GM20000 (cell line): ENCODE results near the gene NEK9.
"Not testable (repeated sequence)": the region's sequence is repeated elsewhere in the genome, so short reads cannot be mapped to it uniquely, and the experiment has no call there.

ENCODE experiments used
- DNase-seq: peaks from one replicate; pipeline ENCODE4 v3.0.0; 2012; ENCODE audit warnings: low spot score
- TF ChIP-seq, protein P1 (sequence below): IDR thresholded peaks from 2 replicates; pipeline ENCODE4 v1.5.1; 2012; ENCODE audit warnings: mild to moderate bottlenecking, control low read depth; ENCODE audit errors: extremely low read depth, missing control alignments

Gene NEK9

DNA sequence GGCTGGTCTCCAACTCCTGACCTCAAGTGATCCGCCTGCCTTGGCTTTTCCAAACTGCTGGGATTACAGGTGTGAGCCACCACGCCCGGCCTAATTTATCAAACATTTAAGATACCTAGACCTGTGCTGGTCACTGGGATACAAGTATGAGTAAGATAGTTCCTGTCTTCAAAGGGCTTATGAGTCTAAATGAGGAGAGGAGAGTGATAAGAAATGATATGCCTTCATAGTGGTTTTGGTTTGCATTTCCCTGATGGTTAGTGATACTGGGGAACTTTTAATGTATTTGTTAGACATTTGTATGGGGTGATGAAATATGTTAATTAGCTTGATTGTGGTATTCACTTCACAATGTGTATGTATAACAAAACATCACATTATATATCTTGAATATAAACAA is 28.3 kb upstream of the NEK9 start:
- DNase-seq: no peak
- TF ChIP-seq, protein P1, sequence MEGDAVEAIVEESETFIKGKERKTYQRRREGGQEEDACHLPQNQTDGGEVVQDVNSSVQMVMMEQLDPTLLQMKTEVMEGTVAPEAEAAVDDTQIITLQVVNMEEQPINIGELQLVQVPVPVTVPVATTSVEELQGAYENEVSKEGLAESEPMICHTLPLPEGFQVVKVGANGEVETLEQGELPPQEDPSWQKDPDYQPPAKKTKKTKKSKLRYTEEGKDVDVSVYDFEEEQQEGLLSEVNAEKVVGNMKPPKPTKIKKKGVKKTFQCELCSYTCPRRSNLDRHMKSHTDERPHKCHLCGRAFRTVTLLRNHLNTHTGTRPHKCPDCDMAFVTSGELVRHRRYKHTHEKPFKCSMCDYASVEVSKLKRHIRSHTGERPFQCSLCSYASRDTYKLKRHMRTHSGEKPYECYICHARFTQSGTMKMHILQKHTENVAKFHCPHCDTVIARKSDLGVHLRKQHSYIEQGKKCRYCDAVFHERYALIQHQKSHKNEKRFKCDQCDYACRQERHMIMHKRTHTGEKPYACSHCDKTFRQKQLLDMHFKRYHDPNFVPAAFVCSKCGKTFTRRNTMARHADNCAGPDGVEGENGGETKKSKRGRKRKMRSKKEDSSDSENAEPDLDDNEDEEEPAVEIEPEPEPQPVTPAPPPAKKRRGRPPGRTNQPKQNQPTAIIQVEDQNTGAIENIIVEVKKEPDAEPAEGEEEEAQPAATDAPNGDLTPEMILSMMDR: no peak

DNA sequence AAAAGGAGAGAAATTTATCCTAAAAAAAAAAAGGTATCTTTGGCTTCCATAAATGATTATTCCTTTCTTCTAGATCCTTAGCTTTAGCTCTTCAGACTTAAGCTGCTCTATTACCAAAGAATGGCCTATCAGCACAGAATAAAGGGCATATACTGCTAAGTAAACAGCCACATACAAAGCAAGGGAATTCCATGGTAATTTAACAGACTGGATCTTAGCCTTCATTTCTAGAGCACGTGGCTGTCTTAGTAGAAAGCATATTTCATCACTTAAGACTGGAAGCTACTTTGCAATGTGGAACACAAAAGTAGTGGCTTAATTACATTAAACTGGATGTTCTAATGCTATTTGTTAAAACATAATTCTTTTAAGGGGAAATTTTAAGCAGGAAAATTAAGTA is 26.4 kb upstream of the NEK9 start:
- DNase-seq: no peak
- TF ChIP-seq, protein P1: no peak

DNA sequence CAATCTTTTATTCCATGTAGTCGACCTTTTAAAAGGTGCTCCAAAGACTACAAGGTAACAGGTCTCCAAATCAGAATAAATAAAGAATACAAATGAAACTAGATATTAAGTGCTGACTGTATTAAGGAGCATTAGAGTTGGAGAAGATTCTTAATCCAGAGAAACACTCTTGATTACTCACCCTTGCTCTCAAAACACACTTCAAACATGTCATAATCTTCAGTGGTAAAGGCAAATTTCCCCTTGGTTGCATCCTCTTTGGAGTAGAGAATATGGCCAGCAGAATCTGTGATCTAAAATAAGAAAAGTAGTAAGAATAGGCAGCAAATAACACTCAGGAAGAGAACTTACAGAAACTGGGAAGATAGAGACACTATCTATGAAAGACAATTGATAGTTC is 25.0 kb upstream of the NEK9 start:
- no peak for DNase-seq
- TF ChIP-seq, protein P1: no peak

DNA sequence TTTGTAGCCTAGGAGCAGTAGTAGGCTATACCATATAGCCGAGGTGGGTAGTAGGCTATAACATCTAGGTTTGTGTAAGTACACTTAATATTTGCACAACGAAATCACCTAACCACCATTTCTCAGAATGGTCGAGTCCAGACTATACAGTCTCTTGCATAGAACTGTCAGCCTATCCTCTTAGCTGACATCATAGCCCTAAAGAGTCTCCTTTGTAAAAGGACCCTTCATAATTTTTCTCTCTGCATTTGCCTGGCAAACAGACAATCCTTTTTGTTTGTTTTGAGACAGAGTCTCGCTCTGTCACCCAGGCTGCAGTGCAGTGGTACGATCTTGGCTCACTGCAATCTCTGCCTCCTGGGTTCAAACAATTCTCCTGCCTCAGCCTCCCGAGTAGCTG is 23.8 kb upstream of the NEK9 start:
- DNase-seq: not testable (repeated sequence)

DNA sequence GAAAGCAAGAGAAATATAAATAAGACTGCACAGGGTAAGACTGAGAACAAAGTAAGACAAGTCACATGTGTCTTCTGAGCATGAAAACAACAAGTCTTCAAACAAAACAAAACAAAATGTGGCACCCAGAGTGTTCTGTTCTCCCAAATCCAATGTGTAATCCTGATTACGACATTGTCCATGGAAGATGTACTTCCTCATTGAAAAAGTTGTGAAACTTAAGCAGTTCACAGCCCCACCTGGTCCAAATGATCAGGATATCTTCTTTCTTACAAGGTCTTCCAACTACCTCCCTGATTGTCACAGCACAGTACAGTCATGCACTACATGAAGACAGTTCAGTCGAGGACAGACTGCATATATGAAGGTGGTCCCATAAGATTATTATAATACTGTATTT is 23.3 kb upstream of the NEK9 start:
- TF ChIP-seq, protein P1: no peak
- DNase-seq: no peak

DNA sequence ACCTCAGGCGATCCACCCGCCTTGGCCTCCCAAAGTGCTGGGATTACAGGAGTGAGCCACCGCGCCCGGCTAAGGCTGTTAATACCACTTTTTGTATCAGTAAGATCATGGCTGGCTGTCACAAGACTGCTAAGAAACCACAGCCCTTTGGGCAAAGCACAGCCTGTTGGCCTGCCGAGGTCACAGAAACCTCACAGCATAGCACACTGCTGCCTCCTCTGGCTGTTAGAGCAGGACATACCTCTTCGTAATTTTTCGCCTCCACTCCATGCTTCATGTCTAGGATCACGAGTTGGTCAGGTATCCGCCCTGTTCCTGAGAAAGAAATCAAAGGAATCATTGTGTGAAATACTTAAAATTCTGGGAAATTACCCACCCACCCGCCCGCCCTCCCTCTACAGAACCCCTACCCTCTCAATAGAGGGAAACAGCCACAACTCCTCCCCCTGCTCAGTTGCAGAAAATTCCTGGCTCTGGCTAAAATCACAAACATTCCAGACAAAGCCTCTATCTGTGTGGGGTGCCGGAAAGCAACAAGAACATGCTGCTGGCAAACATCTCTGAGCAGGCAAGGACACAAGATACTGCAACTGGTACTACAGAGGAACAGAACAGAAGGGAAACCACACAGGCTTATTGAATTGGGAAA is 20.7 kb upstream of the NEK9 start:
- DNase-seq: no peak
- TF ChIP-seq, protein P1: no peak

DNA sequence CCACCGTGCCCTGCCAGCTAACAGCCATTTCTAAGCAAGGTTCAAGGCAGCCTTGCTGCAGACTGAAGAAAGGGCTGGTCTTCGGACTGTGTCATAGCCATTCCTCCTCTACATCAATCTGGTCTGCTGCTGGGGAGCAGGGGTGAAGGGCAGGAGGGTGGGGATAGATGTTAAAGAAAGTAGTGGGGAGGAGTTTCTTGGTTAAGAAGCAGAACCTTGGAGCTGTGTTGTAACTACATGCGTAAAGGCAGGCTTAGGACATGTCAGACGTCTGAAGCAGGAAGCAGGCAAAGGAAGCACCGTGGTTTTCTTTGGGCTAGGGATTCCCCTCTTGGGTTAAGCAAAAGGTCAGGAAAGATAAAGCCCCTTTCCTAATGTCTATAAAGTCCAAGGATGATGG is 18.1 kb upstream of the NEK9 start:
- no peak for DNase-seq
- TF ChIP-seq, protein P1: no peak

DNA sequence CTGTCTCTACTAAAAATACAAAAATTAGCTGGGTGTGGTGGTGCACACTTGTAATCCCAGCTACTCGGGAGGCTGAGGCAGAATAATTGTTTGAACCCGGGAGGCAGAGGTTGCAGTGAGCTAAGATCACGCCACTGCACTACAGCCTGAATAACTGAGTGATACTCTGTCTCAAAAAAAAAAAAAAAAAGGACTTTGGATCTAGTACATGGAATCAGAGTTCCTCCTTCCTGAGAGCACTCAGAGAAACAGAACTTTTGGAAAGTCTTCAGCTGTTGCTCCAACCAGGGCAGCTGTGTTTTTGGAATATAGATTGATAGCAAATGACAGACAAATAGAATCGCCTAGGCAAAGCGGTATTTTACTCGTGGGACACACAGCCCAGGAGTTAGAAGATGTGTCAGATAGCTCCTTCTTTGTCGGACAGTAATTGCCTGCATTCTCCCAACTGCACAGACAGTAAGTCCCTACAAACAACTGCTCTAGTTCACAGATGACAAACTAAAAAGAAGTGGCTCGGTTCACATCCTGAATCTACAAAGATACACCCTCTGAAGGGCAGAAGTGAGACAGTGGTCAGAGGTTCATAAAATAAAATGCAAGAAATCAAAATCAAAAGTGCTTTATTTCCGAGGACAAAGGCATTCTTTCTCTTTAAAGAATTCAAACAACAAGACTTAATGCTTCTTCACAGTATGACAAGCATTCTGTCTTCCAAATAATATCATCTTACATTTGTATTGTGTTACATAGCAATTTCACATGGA is 17.1 kb upstream of the NEK9 start:
- DNase-seq: no peak
- TF ChIP-seq, protein P1: no peak
